Neutrophil (primary cell): ENCODE results near the gene SLC2A4RG.

Experiments used
- H3K27ac ChIP-seq: fragments of 200-600 bp; sonication (generic); 2 replicates; pipeline ENCODE4 v1.5.1; 2016; ENCODE audit warnings: mild to moderate bottlenecking, moderate library complexity
- H3K27me3 ChIP-seq: fragments of 200-600 bp; sonication (generic); 2 replicates; pipeline ENCODE4 v1.6.0; 2016; ENCODE audit warnings: mild to moderate bottlenecking
- H3K36me3 ChIP-seq: fragments of 200-600 bp; sonication (generic); 2 replicates; pipeline ENCODE4 v1.5.1; 2017
- H3K4me1 ChIP-seq, 2 experiments: fragments of 200-600 bp in 1 of 2; sonication (generic) in 1 of 2; 1 replicate in 1 of 2; 2 replicates in 1 of 2; pipeline versions ENCODE4 v1.5.1 to v1.6.1; 2013 to 2016; ENCODE audit warnings: low read depth in 1 of 2, low read length in 1 of 2, mild to moderate bottlenecking in 1 of 2, moderate library complexity in 1 of 2; ENCODE audit not compliant: control insufficient read depth in 1 of 2, insufficient read depth in 1 of 2
- H3K4me3 ChIP-seq, 2 experiments: fragments of 200-600 bp in 1 of 2; sonication (generic) in 1 of 2; 1 replicate in 1 of 2; 2 replicates in 1 of 2; pipeline ENCODE4 v1.5.1; 2013 to 2016; ENCODE audit warnings: low read depth in 1 of 2, low read length in 1 of 2, mild to moderate bottlenecking in 1 of 2, moderate library complexity in 1 of 2
- H3K9me3 ChIP-seq: fragments of 200-600 bp; sonication (generic); 2 replicates; pipeline ENCODE4 v1.5.1; 2016
- CTCF ChIP-seq: fragments of 200-600 bp; sonication (generic); IDR thresholded peaks from 2 replicates; pipeline ENCODE4 v1.5.1; 2016; ENCODE audit warnings: antibody characterized with exemption

Gene SLC2A4RG

GRCh38 chr20:63695424-63696305 is 43.9 kb upstream of the SLC2A4RG start:
- Histone ChIP-seq H3K36me3 (peaks cover 52% of the 10 kb centered on the region), H3K9me3 (no peaks in the 10 kb centered on the region), H3K4me1 (peaks cover 0 to 4% of the 10 kb centered on the region in 2 experiments), H3K4me3 (no peak overlapping the region), H3K27me3 (peaks cover 21% of the 10 kb centered on the region), H3K27ac (no peak overlapping the region)
- no peak for TF ChIP-seq CTCF

GRCh38 chr20:63696306-63696627 is 43.3 kb upstream of the SLC2A4RG start:
- no peak overlapping the region for H3K27ac ChIP-seq
- H3K36me3 ChIP-seq, result peaks cover 58% of the 10 kb centered on the region
- H3K4me1 ChIP-seq, result peaks cover 0 to 4% of the 10 kb centered on the region in 2 experiments
- no peak for TF ChIP-seq CTCF
- peaks cover 21% of the 10 kb centered on the region for H3K27me3 ChIP-seq
- no peaks in the 10 kb centered on the region for H3K9me3 ChIP-seq
- H3K4me3 ChIP-seq, result no peak overlapping the region

GRCh38 chr20:63696628-63697356 is 42.8 kb upstream of the SLC2A4RG start, which contains the start of gene TNFRSF6B:
Gene TNFRSF6B, plus strand, starts transcription at chr20:63696652. Its CDS starts 116 bp downstream, at chr20:63696768.
- Histone ChIP-seq H3K9me3 (no peaks in the 10 kb centered on the region), H3K4me3 (no peak within 1 kb of the TSS), H3K4me1 (peaks cover 0 to 4% of the 10 kb centered on the region in 2 experiments), H3K27me3 (peaks cover 21% of the 10 kb centered on the region), H3K27ac (no peak within 1 kb of the TSS), H3K36me3 (peaks cover 56% of the 10 kb centered on the region)
- no peak for TF ChIP-seq CTCF

GRCh38 chr20:63697357-63697867 is 42.2 kb upstream of the SLC2A4RG start:
- Histone ChIP-seq H3K4me1 (peaks cover 0 to 4% of the 10 kb centered on the region in 2 experiments), H3K4me3 (no peak overlapping the region), H3K36me3 (peaks cover 51% of the 10 kb centered on the region), H3K27me3 (peaks cover 21% of the 10 kb centered on the region), H3K27ac (no peak overlapping the region), H3K9me3 (no peaks in the 10 kb centered on the region)
- no peak for TF ChIP-seq CTCF

GRCh38 chr20:63697868-63698545 is 41.6 kb upstream of the SLC2A4RG start:
- Histone ChIP-seq H3K4me1 (peaks cover 0 to 4% of the 10 kb centered on the region in 2 experiments), H3K27ac (no peak overlapping the region), H3K9me3 (no peaks in the 10 kb centered on the region), H3K4me3 (no peak overlapping the region), H3K27me3 (peaks cover 21% of the 10 kb centered on the region), H3K36me3 (peaks cover 51% of the 10 kb centered on the region)
- no peak for TF ChIP-seq CTCF
